Measurements from ENCODE around the gene GLDN.

The GLDN gene

DNA sequence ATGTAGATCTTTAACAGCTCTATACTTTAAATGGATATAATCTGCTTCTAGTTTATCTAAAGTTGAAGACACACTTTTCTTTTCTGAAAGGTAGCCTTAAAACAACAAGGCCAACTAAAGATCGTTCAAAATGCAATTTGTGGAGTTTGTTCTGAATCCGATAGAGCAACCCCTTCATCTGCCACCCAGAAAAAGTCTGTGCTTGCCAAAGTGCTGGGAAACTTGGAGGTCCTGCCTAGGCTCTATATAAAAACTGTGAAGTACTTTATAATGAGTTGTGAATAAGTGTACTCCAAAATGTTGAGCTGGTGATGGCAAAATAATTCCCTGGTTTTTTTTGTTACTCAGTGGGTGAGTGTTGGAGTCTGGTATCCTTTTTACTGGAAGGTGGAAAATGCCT is 12.5 kb downstream of the GLDN start:
- TF ChIP-seq, protein P1, sequence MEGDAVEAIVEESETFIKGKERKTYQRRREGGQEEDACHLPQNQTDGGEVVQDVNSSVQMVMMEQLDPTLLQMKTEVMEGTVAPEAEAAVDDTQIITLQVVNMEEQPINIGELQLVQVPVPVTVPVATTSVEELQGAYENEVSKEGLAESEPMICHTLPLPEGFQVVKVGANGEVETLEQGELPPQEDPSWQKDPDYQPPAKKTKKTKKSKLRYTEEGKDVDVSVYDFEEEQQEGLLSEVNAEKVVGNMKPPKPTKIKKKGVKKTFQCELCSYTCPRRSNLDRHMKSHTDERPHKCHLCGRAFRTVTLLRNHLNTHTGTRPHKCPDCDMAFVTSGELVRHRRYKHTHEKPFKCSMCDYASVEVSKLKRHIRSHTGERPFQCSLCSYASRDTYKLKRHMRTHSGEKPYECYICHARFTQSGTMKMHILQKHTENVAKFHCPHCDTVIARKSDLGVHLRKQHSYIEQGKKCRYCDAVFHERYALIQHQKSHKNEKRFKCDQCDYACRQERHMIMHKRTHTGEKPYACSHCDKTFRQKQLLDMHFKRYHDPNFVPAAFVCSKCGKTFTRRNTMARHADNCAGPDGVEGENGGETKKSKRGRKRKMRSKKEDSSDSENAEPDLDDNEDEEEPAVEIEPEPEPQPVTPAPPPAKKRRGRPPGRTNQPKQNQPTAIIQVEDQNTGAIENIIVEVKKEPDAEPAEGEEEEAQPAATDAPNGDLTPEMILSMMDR (IDR thresholded peaks at IDR 0.05; ENCODE audit: low read depth, low read length, missing control alignments): no peak
- DNase-seq (ENCODE audit: low read depth): no peak
- H3K4me3 ChIP-seq (ENCODE audit: low read depth, low read length): no peak overlapping the region

DNA sequence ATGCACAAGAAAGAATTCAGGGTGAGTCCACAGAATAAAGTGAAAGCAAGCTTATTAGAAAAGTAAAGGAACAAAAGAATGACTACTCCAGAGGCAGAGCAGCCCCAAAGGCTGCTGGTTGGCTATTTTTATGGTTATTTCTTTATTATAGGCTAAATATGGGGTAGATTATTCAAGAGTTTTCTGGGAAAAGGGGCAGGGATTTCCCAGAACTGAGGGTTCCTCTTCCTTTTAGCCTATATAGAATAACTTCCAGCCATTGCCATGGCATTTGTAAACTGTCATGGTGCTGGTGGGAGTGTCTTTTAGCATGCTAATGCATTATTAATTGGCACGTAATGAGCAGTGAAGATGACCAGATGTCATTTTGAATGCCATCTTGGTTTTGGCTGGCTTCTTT is 13.6 kb downstream of the GLDN start:
- no peak for DNase-seq (ENCODE audit: low read depth)
- TF ChIP-seq, protein P1 (IDR thresholded peaks at IDR 0.05; ENCODE audit: low read depth, low read length, missing control alignments): no peak
- H3K4me3 ChIP-seq (ENCODE audit: low read depth, low read length): no peak overlapping the region

DNA sequence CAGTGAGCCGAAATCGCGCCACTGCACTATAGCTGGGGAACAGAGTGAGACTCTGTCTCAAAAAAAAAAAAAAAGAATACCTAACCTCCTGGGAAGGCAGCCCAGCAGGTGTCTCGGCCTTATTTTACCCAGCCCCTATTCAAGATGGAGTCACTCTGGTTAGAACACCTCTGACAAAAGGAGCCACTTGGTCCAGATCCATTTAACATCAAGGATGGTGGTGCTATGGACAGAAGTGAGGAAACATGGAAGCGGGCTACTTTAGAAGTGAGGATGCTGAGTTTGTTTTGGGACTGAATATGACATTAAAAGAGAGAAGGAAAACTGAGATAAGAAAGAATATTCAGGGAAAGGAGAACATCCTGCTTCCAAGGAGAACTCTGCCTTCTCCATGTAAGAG is 14.7 kb downstream of the GLDN start:
- no peak overlapping the region for H3K4me3 ChIP-seq (ENCODE audit: low read depth, low read length)
- DNase-seq (ENCODE audit: low read depth): no peak
- TF ChIP-seq, protein P1 (IDR thresholded peaks at IDR 0.05; ENCODE audit: low read depth, low read length, missing control alignments): no peak

DNA sequence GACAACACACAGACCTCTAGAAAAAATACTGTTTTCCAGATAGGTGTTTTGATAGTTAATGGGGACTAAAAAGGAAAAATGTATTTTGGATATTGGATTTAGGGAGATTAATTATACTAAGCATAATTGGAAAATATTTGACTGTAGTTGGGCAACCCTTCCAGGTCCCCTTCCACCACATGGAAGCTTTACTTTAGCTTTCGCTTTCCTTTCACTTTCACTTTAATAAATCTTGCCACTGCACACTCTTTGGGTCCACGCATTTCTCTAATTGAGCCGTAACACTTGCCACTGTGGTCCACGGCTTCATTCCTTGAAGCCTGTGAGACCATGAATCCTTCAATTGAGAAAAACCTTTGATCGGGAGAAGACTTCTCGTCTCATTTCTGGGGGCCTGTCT is 15.5 kb downstream of the GLDN start:
- TF ChIP-seq, protein P1 (IDR thresholded peaks at IDR 0.05; ENCODE audit: low read depth, low read length, missing control alignments): no peak
- no peak for DNase-seq (ENCODE audit: low read depth)
- no peak overlapping the region for H3K4me3 ChIP-seq (ENCODE audit: low read depth, low read length)

DNA sequence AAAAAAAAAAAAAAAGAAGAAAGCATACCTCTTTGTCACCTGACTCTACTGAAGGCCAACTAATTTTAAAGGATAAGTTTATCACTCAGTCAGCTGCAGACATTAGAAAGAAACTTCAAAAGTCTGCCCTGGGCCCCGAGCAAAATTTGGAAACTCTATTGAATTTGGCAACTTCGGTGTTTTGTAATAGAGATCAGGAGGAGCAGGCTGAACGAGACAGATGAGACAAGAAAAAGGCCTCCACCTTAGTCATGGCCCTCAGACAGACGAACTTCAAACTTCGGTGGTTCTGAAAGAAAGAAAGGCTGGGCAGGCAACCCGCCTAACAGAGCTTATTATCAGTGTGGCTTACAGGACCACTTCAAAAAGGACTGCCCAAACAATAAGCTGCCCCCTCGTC is 18.5 kb downstream of the GLDN start:
- no peak overlapping the region for H3K4me3 ChIP-seq (ENCODE audit: low read depth, low read length)
- TF ChIP-seq, protein P1 (IDR thresholded peaks at IDR 0.05; ENCODE audit: low read depth, low read length, missing control alignments): no peak
- DNase-seq (ENCODE audit: low read depth): no peak

DNA sequence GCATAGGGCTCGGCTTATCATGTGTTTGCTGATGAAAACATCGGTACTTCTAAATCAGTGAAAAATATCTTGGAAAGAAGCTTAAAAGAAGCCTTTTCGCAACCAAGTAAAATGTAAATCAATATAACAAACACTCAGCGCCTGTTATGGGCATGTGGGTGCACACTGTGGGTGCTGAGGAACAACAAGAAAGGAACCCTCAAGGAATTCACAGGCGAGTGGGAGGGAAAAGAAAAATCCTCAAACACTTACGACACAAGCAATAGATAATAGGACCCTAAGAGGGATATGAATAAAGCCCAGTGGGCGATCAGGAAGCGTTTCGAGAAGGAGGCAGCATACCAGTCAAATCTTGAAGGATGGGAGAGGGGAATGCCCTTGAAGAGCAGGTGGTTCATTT is 21.9 kb downstream of the GLDN start:
- TF ChIP-seq, protein P1 (IDR thresholded peaks at IDR 0.05; ENCODE audit: low read depth, low read length, missing control alignments): no peak
- H3K4me3 ChIP-seq (ENCODE audit: low read depth, low read length): no peak overlapping the region
- DNase-seq (ENCODE audit: low read depth): no peak

DNA sequence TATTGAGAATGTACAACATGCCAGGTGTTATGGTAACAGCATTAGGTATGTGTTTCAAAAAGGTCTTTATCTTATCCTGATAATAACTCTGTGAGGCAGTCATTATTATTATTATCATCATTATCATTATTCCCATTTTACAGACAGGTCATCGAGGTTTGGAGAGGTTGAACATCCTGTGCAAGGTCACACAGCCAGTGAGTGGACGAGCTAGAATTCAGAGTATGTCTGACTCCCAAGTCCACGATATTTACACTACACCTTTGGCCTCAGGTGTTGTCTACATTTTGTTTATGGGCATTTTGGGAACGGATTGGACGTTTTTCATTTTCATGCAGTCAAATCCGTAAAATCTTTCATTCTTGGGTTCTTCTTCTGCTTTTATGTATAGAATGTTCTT is 24.0 kb downstream of the GLDN start:
- no peak for DNase-seq (ENCODE audit: low read depth)
- TF ChIP-seq, protein P1 (IDR thresholded peaks at IDR 0.05; ENCODE audit: low read depth, low read length, missing control alignments): no peak
- no peak overlapping the region for H3K4me3 ChIP-seq (ENCODE audit: low read depth, low read length)

Measured in GM12864 (cell line).